Activated CD4-positive, alpha-beta memory T cell treated with anti-CD3 and anti-CD28 coated beads for 36 hours (primary cell): Measurements from ENCODE around the gene PTPN22. TPM values are rescaled to one million over a fixed set of nuclear protein-coding genes. Genes with fewer than 3 reads are reported as not detected.

Source experiments
- CTCF ChIA-PET: fragments of 350-600 bp; sonication (Branson Sonifier 250); formaldehyde crosslinking; loops from one replicate; lab custom pipeline; 2021; ENCODE audit warnings: antibody characterized with exemption, inconsistent platforms; lab: Charles Lee
- POLR2A ChIA-PET: fragments of 350-600 bp; sonication (Branson Sonifier 250); formaldehyde crosslinking; loops from one replicate; lab custom pipeline; 2021; ENCODE audit warnings: antibody characterized with exemption; lab: Charles Lee
- DNase-seq: peaks from one replicate; pipeline ENCODE4 v3.0.0-alpha.2; 2020
- H3K27ac Mint-ChIP-seq: one replicate; pipeline ENCODE4 v1.8.0; 2021; ENCODE audit warnings: mixed read lengths
- H3K27me3 Mint-ChIP-seq: one replicate; pipeline ENCODE4 v1.8.0; 2021; ENCODE audit warnings: mixed read lengths
- H3K36me3 Mint-ChIP-seq: one replicate; pipeline ENCODE4 v1.8.0; 2021; ENCODE audit warnings: mixed read lengths
- H3K4me1 Mint-ChIP-seq: one replicate; pipeline ENCODE4 v1.8.0; 2021; ENCODE audit warnings: low read depth, mixed read lengths
- H3K4me3 Mint-ChIP-seq: one replicate; pipeline ENCODE4 v1.8.0; 2021; ENCODE audit warnings: mild to moderate bottlenecking, mixed read lengths
- H3K9me3 Mint-ChIP-seq: one replicate; pipeline ENCODE4 v1.8.0; 2021; ENCODE audit warnings: mixed read lengths
- intact Hi-C: fragments of 100-400 bp; cut with micrococcal nuclease; formaldehyde crosslinking; loops from one replicate; pipeline ENCODE4 v1.15.1; 2023
- total RNA-seq, 2 experiments: library from RNA; stranded (reverse); gene quantifications; one replicate each; pipeline ENCODE4 v1.2.3, GENCODE V29; 2021

PTPN22 gene
- total RNA-seq, 2 experiments from 2014 or later, result 45.2 to 45.7 TPM

DNA sequence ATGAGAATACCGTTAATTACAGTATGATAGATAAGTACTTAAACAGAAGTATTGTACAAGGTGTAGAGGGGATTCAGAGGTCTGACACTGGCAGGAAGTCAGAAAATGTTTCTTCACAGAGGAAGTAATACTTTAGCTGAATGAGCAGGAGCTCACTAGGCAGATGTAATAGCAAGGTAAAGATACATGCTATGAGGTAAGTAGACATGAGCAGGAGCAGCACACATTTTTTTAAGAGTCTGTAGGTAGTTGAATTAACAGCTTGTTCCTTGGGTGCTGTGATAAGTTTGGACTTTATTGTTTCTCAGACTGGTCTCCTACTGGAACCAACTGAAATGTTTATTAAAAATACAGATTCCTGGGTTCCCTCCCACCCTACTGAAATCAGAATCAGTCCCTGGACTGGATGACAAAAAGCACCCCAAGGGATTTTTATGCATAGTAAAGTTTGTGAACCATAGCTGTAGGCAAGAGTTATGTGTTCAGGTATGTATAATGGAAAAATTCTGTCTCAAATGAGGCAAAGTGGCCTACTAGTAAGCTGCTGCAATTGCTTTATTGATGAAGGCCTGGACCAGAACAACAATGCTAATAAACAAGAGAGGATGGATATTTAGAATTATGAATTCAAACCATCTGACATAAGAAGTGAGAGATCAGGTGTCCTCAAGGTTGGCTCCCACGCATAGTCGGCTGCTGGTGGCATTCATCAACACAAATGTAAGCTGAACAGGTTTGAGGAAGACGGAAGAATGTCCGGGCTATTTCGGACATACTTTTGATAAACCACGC lies 32.2 kb upstream of the PTPN22 start:
- POLR2A ChIA-PET, result interaction anchor here (0.7 to 5.2 kb wide), 16 partner anchors 13 to 144 kb away, joined by 3 to 137 read pairs (median 4); partner anchors contain the start of genes HIPK1, PHTF1 and RSBN1
- Mint-ChIP-seq H3K4me1 (peaks cover 46% of the 10 kb centered on the region), H3K27ac (peak overlapping the region; percentile 96), H3K4me3 (peak overlapping the region; percentile 94), H3K9me3 (no peaks in the 10 kb centered on the region), H3K27me3 (no peaks in the 10 kb centered on the region), H3K36me3 (peaks cover 36% of the 10 kb centered on the region)
- CTCF ChIA-PET, result interaction anchor here (0.7 to 5.5 kb wide), 17 partner anchors 9 to 831 kb away, joined by 3 to 56 read pairs (median 4); partner anchors contain the start of genes BCL2L15, HIPK1, LRIG2 and PHTF1
- intact Hi-C loops, result loop anchor here (1.0 kb wide), 3 partner anchors 32 to 91 kb away; partner anchors contain the start of genes PTPN22 and RSBN1
- peak; percentile 31 for DNase-seq

DNA sequence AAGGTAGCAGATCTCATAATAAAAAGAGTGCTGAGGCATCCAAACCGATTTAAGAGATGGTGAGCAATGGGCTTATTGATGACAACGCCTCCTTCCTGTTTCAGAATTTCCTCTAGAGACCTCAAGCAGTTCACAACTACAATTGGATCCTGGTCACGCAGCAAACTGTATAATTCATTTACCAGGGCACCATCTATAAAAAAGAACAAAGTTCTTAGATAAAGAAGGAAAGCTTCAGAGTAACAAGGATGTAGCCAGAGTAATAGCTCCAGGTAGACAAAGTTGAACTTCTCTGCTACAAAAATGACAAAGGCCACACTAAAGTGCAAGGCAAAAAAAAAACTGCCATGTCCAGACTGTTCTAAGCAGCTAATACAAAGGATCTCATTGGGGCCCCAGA lies 29.7 kb upstream of the PTPN22 start:
- H3K4me3 Mint-ChIP-seq, result no peak overlapping the region
- POLR2A ChIA-PET, result interaction anchor here (1.5 to 2.1 kb wide), 2 partner anchors 20 to 29 kb away, joined by 4 to 11 read pairs; partner anchors contain the start of gene HIPK1
- intact Hi-C loops, result no loop called here
- CTCF ChIA-PET, result interaction anchor here (0.6 to 4.3 kb wide), 2 partner anchors 24 to 66 kb away, joined by 3 to 16 read pairs; no protein-coding TSS in a partner anchor
- H3K36me3 Mint-ChIP-seq, result peaks cover 42% of the 10 kb centered on the region
- peak overlapping the region; percentile 53 for H3K27ac Mint-ChIP-seq
- DNase-seq, result no peak
- peaks cover 47% of the 10 kb centered on the region for H3K4me1 Mint-ChIP-seq
- H3K9me3 Mint-ChIP-seq, result no peaks in the 10 kb centered on the region
- no peaks in the 10 kb centered on the region for H3K27me3 Mint-ChIP-seq

DNA sequence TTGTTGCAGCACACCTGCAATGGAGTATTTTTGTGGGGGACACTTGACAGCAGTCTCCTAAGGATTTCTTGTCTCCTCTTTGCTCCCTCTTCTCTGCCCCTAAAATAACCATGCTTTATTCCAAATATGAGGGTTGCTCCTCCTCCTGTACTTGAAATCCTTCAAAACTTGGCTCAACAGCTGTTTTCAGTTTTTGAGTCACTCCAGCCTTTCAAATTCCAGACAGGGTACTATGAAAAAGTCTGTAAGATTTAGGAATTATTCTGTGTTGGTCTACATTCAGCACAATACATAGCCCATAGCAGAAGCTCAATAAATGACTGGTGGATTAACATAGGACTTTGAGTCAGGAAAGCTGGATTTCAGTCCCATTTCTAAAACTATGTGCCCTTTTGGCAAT lies 27.6 kb upstream of the PTPN22 start:
- intact Hi-C loops, result no loop called here
- H3K4me1 Mint-ChIP-seq, result peaks cover 44% of the 10 kb centered on the region
- ChIA-PET CTCF (interaction anchor here (4.3 kb wide), 1 partner anchor 64 kb away, joined by 16 read pairs; no protein-coding TSS in a partner anchor), POLR2A (interaction anchor here (0.7 kb wide), 1 partner anchor 139 kb away, joined by 3 read pairs; no protein-coding TSS in a partner anchor)
- DNase-seq, result no peak
- peaks cover 49% of the 10 kb centered on the region for H3K36me3 Mint-ChIP-seq
- no peak overlapping the region for H3K27ac Mint-ChIP-seq
- no peaks in the 10 kb centered on the region for H3K27me3 Mint-ChIP-seq
- no peak overlapping the region for H3K4me3 Mint-ChIP-seq
- no peaks in the 10 kb centered on the region for H3K9me3 Mint-ChIP-seq

DNA sequence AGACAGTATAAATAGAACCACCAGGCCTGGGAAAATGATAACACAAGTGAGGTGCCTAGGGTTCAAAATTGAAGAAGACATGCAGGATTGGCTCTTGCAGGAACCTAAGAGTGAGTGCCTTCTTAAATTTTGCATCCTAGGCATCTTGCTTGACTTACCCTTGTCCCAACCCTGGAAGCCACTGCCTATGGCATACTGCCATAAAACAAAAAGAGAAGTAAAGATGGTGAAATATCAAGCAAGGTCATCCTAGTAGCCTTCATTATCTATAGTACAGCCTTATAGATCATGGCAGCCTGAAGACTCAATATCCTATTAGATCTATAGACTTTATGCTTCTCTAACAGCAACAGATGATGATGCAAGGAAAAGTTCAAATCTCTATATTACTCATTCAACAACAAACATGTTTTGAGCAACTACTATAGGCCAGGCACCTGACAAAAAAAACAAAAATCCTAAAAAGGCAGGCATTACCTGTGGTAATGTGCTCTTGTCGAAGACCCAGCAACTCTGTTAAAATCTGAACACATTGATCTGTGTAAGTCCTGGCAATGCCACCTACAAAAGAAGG lies 26.8 kb upstream of the PTPN22 start:
- H3K9me3 Mint-ChIP-seq, result no peaks in the 10 kb centered on the region
- no peak overlapping the region for H3K4me3 Mint-ChIP-seq
- no peaks in the 10 kb centered on the region for H3K27me3 Mint-ChIP-seq
- no peak for DNase-seq
- intact Hi-C loops, result no loop called here
- peak overlapping the region; percentile 74 for H3K27ac Mint-ChIP-seq
- peaks cover 50% of the 10 kb centered on the region for H3K36me3 Mint-ChIP-seq
- peaks cover 41% of the 10 kb centered on the region for H3K4me1 Mint-ChIP-seq
- CTCF ChIA-PET, result interaction anchor here (4.3 kb wide), 1 partner anchor 63 kb away, joined by 16 read pairs; no protein-coding TSS in a partner anchor
- POLR2A ChIA-PET, result no interaction called here

DNA sequence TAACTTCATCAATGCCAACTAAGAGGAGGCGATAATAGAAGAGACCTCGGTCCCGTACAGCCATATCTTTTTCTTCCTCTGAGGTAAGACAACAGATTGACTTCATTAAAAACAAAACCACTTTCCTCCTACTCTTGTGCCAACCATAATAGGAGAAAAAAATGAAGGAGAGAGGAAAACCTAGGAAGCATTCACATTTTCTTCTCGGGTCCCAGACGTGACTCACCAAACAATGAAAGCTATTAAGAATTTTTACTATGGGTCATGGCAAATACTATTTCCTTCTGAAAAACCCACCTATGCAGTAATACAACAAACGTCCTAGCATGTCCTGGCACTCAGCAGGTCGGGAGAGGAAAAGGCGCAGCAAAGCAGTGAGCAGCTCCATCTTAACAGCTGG lies 24.4 kb upstream of the PTPN22 start:
- ChIA-PET CTCF (interaction anchor here (0.8 to 1.0 kb wide), 2 partner anchors 14 to 60 kb away, joined by 3 read pairs; no protein-coding TSS in a partner anchor), POLR2A (no interaction called here)
- Mint-ChIP-seq H3K36me3 (peaks cover 44% of the 10 kb centered on the region), H3K4me1 (peaks cover 19% of the 10 kb centered on the region), H3K9me3 (no peaks in the 10 kb centered on the region), H3K27ac (no peak overlapping the region), H3K27me3 (no peaks in the 10 kb centered on the region), H3K4me3 (no peak overlapping the region)
- intact Hi-C loops, result no loop called here
- no peak for DNase-seq

DNA sequence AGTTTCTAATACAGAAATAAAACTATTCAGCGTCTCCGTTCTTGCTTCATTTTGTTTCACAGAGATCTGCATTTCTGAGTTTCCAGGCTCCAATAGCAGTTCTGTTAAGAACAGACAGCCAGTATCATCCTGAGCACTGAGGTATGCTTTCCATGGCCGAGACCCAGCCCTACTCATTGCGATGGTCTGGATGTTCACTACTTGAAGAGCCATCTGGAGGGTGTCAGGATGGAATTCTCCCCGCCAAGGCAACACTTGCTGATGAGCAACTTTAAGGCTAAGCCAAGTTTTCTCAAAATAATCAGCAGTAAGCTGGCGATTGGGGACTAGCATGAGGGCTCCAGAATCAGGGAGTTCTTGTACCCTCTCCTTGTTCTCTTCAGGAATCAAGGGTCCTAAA lies 23.6 kb upstream of the PTPN22 start:
- H3K4me3 Mint-ChIP-seq, result no peak overlapping the region
- CTCF ChIA-PET, result interaction anchor here (1.0 kb wide), 1 partner anchor 13 kb away, joined by 3 read pairs; no protein-coding TSS in a partner anchor

DNA sequence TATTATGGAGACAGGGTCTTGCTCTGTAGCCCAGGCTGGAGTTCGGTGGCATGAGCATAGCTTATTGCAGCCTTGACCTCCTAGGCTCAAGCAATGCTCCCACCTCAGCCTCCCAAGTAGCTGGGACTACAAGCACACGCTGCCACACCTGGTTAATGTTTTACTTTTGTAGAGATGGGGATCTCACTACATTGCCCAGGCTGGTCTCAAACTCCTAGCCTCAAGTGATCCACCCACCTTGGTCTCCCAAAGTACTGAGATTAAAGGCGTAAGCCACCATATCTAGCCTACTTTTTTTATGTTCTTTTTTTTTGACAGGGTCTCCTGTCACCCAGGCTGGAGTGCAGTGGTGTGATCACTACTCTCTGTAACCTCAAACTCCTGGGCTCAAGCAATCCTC lies 21.8 kb upstream of the PTPN22 start:
- Mint-ChIP-seq H3K4me3 (no peak overlapping the region), H3K9me3 (no peaks in the 10 kb centered on the region), H3K36me3 (peaks cover 26% of the 10 kb centered on the region), H3K27me3 (no peaks in the 10 kb centered on the region), H3K4me1 (peaks cover 8% of the 10 kb centered on the region), H3K27ac (no peak overlapping the region)
- no peak for DNase-seq
- ChIA-PET CTCF (interaction anchor here (0.6 to 2.0 kb wide), 2 partner anchors 19 to 58 kb away, joined by 4 to 6 read pairs; no protein-coding TSS in a partner anchor), POLR2A (no interaction called here)
- intact Hi-C loops, result no loop called here

More for the DNA sequence above, 23.6 kb upstream of the PTPN22 start:
- intact Hi-C loops, result no loop called here
- Mint-ChIP-seq H3K36me3 (peaks cover 42% of the 10 kb centered on the region), H3K9me3 (no peaks in the 10 kb centered on the region), H3K27ac (no peak overlapping the region), H3K27me3 (no peaks in the 10 kb centered on the region), H3K4me1 (peaks cover 20% of the 10 kb centered on the region)
- DNase-seq, result no peak
- POLR2A ChIA-PET, result no interaction called here

DNA sequence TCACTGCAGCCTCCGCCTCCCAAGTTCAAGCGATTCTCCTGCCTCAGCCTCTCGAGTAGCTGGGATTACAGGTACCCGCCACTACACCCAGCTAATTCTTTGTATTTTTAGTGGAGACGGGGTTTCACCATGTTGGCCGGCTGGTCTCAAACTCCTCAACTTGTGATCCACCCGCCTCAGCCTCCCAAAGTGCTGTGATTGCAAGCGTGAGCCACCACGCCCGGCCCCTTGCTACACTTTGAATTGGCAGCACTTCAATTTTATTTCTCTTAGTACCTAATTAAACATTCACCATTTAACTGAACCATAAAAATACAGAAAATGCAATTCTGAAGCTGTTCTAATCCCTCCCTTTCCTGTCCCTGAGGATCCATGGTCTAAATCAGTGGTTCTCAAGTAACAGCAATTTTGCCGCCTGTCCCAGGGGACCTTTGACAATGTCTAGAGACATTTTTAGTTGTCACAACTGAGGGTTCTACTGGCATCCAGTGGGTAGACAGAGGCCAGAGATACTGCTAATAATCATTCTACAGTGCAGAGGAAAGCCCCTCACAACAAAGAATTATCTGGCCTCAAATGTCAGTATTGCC lies 20.2 kb upstream of the PTPN22 start:
- Mint-ChIP-seq H3K36me3 (peaks cover 19% of the 10 kb centered on the region), H3K4me3 (no peak overlapping the region), H3K27ac (no peak overlapping the region), H3K9me3 (no peaks in the 10 kb centered on the region), H3K4me1 (peaks cover 15% of the 10 kb centered on the region), H3K27me3 (no peaks in the 10 kb centered on the region)
- DNase-seq, result no peak
- CTCF ChIA-PET, result interaction anchor here (0.7 to 2.0 kb wide), 2 partner anchors 12 to 57 kb away, joined by 3 to 6 read pairs; no protein-coding TSS in a partner anchor
- intact Hi-C loops, result no loop called here
- POLR2A ChIA-PET, result no interaction called here

DNA sequence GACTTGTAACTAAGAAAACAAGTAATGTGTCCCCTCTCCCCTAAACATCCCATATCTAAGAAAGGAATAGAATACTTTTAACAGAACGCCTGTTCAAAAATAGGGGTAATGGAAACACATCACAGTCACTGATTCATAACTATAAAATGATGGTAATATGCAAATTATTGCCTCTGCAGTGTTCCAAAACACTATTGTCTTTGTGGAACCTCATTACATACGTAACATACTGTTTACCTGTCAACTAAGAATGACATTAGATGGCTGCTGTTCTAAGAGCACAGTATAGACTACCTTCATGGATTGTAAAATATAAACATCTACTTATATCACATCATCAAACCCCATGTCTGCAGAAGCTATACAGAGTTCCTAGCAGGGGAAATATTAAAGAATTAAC lies 19.3 kb upstream of the PTPN22 start:
- Mint-ChIP-seq H3K36me3 (peaks cover 10% of the 10 kb centered on the region), H3K4me1 (peaks cover 21% of the 10 kb centered on the region), H3K4me3 (no peak overlapping the region), H3K27me3 (no peaks in the 10 kb centered on the region), H3K9me3 (no peaks in the 10 kb centered on the region), H3K27ac (no peak overlapping the region)
- CTCF ChIA-PET, result no interaction called here
- intact Hi-C loops, result no loop called here
- DNase-seq, result no peak
- POLR2A ChIA-PET, result interaction anchor here (1.0 kb wide), 1 partner anchor 13 kb away, joined by 3 read pairs; no protein-coding TSS in a partner anchor

DNA sequence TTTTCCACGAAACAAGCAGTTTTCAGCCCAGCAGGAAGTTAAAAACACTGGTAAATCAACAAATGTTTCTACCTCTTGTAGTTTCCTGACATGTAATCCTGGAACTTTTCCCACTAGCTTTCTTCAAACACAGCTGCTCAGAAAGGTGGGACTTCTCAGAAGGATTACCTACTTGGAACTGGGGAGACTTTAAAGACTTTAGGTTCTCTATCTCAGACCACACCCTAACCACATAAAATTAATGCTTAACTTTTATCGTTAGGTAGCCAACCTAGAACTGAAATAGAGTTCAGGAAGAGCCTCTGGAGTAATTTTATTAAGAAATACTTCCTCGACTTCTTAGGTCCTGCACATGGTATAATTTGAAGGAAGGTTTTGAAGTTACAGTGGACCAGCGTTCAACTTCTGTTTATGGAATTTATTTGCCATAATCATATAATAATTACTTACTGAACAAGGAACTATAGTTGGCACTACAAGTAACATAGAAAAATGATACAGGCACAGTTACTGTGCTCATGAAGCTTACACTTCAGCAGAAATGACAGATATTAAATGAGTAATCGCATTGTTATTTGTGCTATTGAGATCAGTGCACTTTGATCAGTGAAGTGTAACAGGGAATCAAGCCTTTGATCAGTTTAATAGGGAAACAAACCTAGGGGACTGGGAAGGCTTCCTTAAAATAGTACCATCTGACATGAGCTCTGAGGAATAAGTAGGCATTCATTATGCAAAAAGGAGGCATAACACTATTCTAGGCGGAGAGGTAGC lies 16.1 kb upstream of the PTPN22 start, which contains the start of gene BCL2L15:
Gene BCL2L15, minus strand, starts transcription at position 180 of the 774 bp plus-strand sequence. CDS start 206 bp downstream, outside the sequence.
- Mint-ChIP-seq H3K36me3 (peaks cover 3% of the 10 kb centered on the region), H3K27ac (no peak within 1 kb of the TSS), H3K4me3 (no peak within 1 kb of the TSS), H3K4me1 (peaks cover 21% of the 10 kb centered on the region), H3K9me3 (no peaks in the 10 kb centered on the region), H3K27me3 (no peaks in the 10 kb centered on the region)
- DNase-seq, result no peak
- intact Hi-C loops, result no loop called here
- ChIA-PET POLR2A (no interaction called here), CTCF (interaction anchor here (1.3 kb wide), 1 partner anchor 17 kb away, joined by 6 read pairs; the partner anchor contains the start of genes AP4B1 and DCLRE1B)
